Right lobe of liver (tissue), 4 donors: ENCODE data around the gene IL23A.

Source experiments
- POLR2A ChIP-seq: fragments of 450-650 bp; IDR thresholded peaks from one replicate; pipeline ENCODE4 v1.6.1; 2017; ENCODE audit warnings: antibody characterized with exemption, mild to moderate bottlenecking
- TF ChIP-seq, protein P1 (sequence below), 4 donors: fragments of 200-600 bp in 3 of 4; fragments of 450-650 bp in 1 of 4; IDR thresholded peaks; one replicate each; pipeline versions ENCODE4 v1.5.1 to v1.8.0; 2016 to 2022; ENCODE audit warnings: antibody characterized with exemption in 4 of 4, mild to moderate bottlenecking in 2 of 4
- donor health status: DM: no; HTN: no; CAD: no.
- donor health status: DM: no; HTN: no; CAD: no.
- donor health status: DM: no; HTN: yes; CAD: no.

DNA sequence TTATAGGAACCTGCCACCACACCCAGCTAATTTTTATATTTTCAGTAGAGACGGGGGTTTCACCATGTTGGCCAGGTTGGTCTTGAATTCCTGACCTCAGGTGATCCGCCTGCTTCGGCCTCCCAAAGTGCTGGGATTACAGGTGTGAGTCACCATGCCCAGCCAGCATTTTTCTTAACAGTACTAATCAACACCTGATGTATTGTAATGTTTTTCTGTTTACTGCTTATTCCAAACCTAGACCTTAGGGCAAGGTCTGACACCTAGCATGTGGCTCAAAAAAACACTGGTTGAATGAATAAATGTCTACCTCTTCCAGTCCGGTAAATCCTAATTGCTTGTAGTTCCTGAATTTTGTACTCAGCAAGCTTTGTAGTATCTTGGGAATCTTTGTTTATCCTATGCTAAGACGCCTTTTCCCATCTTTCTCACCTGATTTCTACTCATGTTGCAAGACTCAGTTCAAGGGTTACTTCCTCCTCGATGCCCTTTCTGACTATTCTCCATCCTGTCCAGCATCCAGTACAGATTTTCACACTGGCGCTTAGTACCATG, 7.7 kb upstream of the IL23A start:
- TF ChIP-seq, protein P1, sequence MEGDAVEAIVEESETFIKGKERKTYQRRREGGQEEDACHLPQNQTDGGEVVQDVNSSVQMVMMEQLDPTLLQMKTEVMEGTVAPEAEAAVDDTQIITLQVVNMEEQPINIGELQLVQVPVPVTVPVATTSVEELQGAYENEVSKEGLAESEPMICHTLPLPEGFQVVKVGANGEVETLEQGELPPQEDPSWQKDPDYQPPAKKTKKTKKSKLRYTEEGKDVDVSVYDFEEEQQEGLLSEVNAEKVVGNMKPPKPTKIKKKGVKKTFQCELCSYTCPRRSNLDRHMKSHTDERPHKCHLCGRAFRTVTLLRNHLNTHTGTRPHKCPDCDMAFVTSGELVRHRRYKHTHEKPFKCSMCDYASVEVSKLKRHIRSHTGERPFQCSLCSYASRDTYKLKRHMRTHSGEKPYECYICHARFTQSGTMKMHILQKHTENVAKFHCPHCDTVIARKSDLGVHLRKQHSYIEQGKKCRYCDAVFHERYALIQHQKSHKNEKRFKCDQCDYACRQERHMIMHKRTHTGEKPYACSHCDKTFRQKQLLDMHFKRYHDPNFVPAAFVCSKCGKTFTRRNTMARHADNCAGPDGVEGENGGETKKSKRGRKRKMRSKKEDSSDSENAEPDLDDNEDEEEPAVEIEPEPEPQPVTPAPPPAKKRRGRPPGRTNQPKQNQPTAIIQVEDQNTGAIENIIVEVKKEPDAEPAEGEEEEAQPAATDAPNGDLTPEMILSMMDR (IDR thresholded peaks at IDR 0.05): no peak
- TF ChIP-seq POLR2A: no peak
